ENCODE data around the gene HDAC10. TPM values are rescaled to one million over a fixed set of nuclear protein-coding genes. Genes with fewer than 3 reads are reported as not detected.

HDAC10 gene
- total and polyA plus RNA-seq, 7 donors: 4.3 to 19.4 (median 13.5) TPM

DNA sequence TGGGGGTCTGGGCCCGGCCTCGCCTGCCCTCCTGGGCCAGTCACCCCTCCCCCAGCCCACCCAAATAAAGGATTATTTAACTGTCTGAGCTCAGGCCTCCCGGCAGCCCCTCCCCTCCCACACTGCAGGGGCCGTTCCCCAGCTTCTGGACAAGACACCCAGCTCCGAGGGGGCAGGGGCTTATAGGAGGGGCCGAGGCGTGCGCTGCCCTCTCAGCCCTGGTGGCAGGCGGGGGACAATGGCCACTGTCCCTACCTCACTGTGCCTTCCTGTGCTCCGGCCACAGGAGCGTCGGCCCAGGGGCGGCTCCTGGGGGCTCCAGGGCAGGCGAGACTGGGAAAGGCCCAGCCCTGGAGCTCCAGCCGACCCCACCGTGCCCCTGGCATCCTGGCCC is 52.4 kb downstream of the HDAC10 start:
- 86 to 91% (median 89%) methylated on average over 12 to 16 of the region's 16 CpGs for WGBS, 3 donors
- intact Hi-C loops (cut with DNase I): no loop called here
- Histone ChIP-seq H3K27me3 (ENCODE audit: insufficient read depth in 3 of 3, low read length in 2 of 3) (no peaks in the 10 kb centered on the region), H3K9me3 (no peaks in the 10 kb centered on the region), H3K36me3 (ENCODE audit: insufficient read depth in 1 of 2, low read depth in 1 of 2) (peaks cover 2 to 63% of the 10 kb centered on the region in 2 donors), H3K4me1 (peaks cover 11% of the 10 kb centered on the region), H3K27ac (no peak overlapping the region), H3K4me3 (no peak overlapping the region)
- DNase-seq: no peak
- TF ChIP-seq, protein P1, sequence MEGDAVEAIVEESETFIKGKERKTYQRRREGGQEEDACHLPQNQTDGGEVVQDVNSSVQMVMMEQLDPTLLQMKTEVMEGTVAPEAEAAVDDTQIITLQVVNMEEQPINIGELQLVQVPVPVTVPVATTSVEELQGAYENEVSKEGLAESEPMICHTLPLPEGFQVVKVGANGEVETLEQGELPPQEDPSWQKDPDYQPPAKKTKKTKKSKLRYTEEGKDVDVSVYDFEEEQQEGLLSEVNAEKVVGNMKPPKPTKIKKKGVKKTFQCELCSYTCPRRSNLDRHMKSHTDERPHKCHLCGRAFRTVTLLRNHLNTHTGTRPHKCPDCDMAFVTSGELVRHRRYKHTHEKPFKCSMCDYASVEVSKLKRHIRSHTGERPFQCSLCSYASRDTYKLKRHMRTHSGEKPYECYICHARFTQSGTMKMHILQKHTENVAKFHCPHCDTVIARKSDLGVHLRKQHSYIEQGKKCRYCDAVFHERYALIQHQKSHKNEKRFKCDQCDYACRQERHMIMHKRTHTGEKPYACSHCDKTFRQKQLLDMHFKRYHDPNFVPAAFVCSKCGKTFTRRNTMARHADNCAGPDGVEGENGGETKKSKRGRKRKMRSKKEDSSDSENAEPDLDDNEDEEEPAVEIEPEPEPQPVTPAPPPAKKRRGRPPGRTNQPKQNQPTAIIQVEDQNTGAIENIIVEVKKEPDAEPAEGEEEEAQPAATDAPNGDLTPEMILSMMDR (IDR thresholded peaks at IDR 0.05): no peak
- ATAC-seq: no peak

DNA sequence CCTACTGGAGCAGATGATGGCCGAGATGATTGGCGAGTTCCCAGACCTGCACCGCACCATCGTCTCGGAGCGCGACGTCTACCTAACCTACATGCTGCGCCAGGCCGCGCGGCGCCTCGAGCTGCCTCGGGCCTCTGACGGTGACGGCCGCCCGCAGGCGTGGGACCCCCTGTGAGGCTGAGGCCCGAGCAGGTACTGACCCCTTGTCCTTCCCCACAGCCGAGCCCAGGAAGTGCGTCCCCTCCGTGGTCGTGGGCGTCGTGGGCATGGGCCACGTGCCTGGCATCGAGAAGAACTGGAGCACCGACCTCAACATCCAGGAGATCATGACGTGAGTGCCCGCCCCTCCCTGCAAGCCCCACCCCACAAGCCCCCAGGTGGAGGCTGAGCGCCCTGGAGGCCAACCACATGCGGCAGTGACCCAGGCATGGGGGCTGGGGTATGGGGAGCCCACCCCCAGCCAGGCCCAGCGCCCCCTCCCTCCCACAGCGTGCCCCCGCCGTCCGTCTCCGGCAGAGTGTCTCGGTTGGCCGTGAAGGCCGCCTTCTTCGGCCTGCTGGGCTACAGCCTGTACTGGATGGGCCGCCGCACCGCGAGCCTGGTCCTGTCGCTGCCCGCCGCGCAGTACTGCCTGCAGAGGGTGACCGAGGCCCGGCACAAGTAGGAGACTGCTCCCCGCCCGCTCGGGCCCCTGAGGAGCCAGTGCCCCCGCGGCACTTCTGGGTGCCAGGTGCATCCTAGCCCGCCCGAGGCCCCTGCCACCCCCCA is 53.0 kb downstream of the HDAC10 start:
- H3K4me1 ChIP-seq: peaks cover 11% of the 10 kb centered on the region
- H3K27me3 ChIP-seq (ENCODE audit: insufficient read depth in 3 of 3, low read length in 2 of 3): no peaks in the 10 kb centered on the region
- intact Hi-C loops (cut with DNase I): no loop called here
- H3K36me3 ChIP-seq (ENCODE audit: insufficient read depth in 1 of 2, low read depth in 1 of 2): peaks cover 2 to 60% of the 10 kb centered on the region in 2 donors
- H3K9me3 ChIP-seq: no peaks in the 10 kb centered on the region
- TF ChIP-seq, protein P1 (IDR thresholded peaks at IDR 0.05): no peak
- ATAC-seq: no peak
- H3K27ac ChIP-seq: no peak overlapping the region
- no peak overlapping the region for H3K4me3 ChIP-seq
- 90 to 93% (median 92%) methylated on average over 51 to 61 of the region's 61 CpGs for WGBS, 3 donors
- no peak for DNase-seq

DNA sequence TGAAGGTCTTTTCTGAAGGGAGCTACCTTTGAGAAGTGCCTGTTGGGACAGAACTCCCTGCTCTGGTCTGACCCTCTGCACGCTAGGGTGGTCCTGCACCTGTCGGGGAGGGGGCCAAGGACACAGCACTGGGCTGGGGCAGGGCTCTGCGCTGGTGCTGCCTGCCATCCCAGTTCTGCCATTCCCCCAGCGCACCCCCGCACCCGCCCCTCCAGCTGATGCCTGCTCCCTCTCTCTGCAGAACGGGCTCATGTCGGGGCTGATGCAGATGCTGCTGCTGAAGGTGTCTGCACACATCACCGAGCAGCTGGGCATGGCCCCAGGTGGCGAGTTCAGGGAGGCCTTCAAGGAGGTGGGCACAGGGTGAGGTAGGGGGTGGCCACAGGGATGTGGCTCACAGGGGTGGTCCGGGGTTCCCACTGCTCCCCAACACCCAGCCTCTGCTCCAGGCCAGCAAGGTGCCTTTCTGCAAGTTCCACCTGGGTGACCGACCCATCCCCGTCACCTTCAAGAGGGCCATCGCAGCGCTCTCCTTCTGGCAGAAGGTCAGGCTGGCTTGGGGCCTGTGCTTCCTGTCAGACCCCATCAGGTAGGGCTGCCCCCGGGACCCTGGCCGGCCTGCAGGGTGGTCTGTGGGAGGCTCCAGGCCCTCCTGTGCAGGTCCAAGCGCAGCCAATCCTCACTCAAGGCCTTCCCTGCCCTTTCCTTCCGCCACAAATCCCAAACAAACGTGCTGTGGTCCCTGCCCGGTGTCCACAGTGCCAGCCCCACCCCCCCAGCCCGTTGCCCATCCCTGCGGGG is 53.9 kb downstream of the HDAC10 start:
- H3K4me3 ChIP-seq: no peak overlapping the region
- ATAC-seq (no peak), DNase-seq (no peak)
- no peaks in the 10 kb centered on the region for H3K9me3 ChIP-seq
- no peaks in the 10 kb centered on the region for H3K27me3 ChIP-seq (ENCODE audit: insufficient read depth in 3 of 3, low read length in 2 of 3)
- peaks cover 5% of the 10 kb centered on the region for H3K4me1 ChIP-seq
- TF ChIP-seq, protein P1 (IDR thresholded peaks at IDR 0.05): no peak
- peaks cover 2 to 55% of the 10 kb centered on the region in 2 donors for H3K36me3 ChIP-seq (ENCODE audit: insufficient read depth in 1 of 2, low read depth in 1 of 2)
- H3K27ac ChIP-seq: no peak overlapping the region
- intact Hi-C loops (cut with DNase I): no loop called here
- 84 to 91% (median 88%) methylated on average over 20 to 23 of the region's 23 CpGs for WGBS, 3 donors

DNA sequence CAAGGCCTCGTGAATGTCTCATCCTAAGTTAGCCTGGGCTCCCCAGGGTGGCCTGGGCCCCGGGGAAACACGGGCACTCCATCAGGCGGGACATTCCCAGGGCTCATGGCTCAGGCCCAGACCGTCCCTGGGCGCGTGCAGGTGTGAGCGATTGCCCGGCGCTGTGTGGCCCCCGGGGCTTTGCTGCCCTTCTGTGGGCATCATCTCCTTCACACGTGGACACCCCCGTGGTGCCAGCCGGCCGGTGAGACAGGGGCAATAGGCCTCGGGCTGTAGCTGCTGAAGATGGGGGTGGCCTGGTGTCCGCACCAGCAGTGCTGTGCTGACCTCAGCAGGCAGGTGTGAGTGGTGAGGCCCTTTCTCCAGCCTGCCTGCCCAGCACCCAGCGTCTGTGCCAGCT is 54.8 kb downstream of the HDAC10 start:
- no peak overlapping the region for H3K27ac ChIP-seq
- no peaks in the 10 kb centered on the region for H3K27me3 ChIP-seq (ENCODE audit: insufficient read depth in 3 of 3, low read length in 2 of 3)
- peaks cover 2 to 55% of the 10 kb centered on the region in 2 donors for H3K36me3 ChIP-seq (ENCODE audit: insufficient read depth in 1 of 2, low read depth in 1 of 2)
- no peak for ATAC-seq
- no peak overlapping the region for H3K4me3 ChIP-seq
- 82 to 86% (median 86%) methylated on average over 18 of the region's 18 CpGs for WGBS, 3 donors
- TF ChIP-seq, protein P1 (IDR thresholded peaks at IDR 0.05): no peak
- no peak for DNase-seq
- intact Hi-C loops (cut with DNase I): no loop called here
- no peaks in the 10 kb centered on the region for H3K9me3 ChIP-seq
- peaks cover 4% of the 10 kb centered on the region for H3K4me1 ChIP-seq

Other genes with a start within 250 kb of the HDAC10 start
- gene IL17REL, start 238.5 kb downstream of the HDAC10 start, total RNA-seq: not detected
- gene IL17REL, start 238.5 kb downstream of the HDAC10 start, polyA plus RNA-seq: not detected
- not detected for gene TTLL8, start 193.0 kb downstream of the HDAC10 start, total RNA-seq
- not detected for gene TTLL8, start 193.0 kb downstream of the HDAC10 start, polyA plus RNA-seq
- gene MLC1, start 165.8 kb downstream of the HDAC10 start, total RNA-seq: not detected
- gene MLC1, start 165.8 kb downstream of the HDAC10 start, polyA plus RNA-seq: under 1 TPM in 1 of 3 donors, not detected in 2; under 0.01 TPM
- under 1 TPM in 2 of 4 donors, not detected in 2; 0.07 to 0.39 TPM for gene MOV10L1, start 161.3 kb downstream of the HDAC10 start, total RNA-seq
- under 1 TPM in 1 of 3 donors, not detected in 2; 0.05 TPM for gene MOV10L1, start 161.3 kb downstream of the HDAC10 start, polyA plus RNA-seq
- gene PANX2, start 80.5 kb downstream of the HDAC10 start, total RNA-seq: under 1 TPM in 3 of 4 donors, not detected in 1; 0.16 to 0.69 (median 0.25) TPM
- under 1 TPM; 0.03 to 0.09 (median 0.04) TPM for gene PANX2, start 80.5 kb downstream of the HDAC10 start, polyA plus RNA-seq
- 10 to 100 TPM; 19.9 to 29.5 (median 24.0) TPM for gene TRABD, start 65.4 kb downstream of the HDAC10 start, total RNA-seq
- gene TRABD, start 65.4 kb downstream of the HDAC10 start, polyA plus RNA-seq: 10 to 100 TPM; 30.6 to 52.1 (median 46.8) TPM
- gene SELENOO, start 50.3 kb downstream of the HDAC10 start, total RNA-seq: 10 to 100 TPM in 3 of 4 donors, 1 to 10 TPM in 1; 10.0 to 26.6 (median 15.9) TPM
- 10 to 100 TPM; 18.0 to 22.3 (median 20.6) TPM for gene SELENOO, start 50.3 kb downstream of the HDAC10 start, polyA plus RNA-seq
- 10 to 100 TPM; 18.0 to 21.8 (median 19.0) TPM for gene TUBGCP6, start 6.2 kb downstream of the HDAC10 start, total RNA-seq
- 10 to 100 TPM in 2 of 3 donors, 1 to 10 TPM in 1; 9.5 to 11.2 (median 10.6) TPM for gene TUBGCP6, start 6.2 kb downstream of the HDAC10 start, polyA plus RNA-seq
- gene MAPK12, start 10.4 kb upstream of the HDAC10 start, total RNA-seq: 100 to 1,000 TPM; 107 to 178 (median 145) TPM
- gene MAPK12, start 10.4 kb upstream of the HDAC10 start, polyA plus RNA-seq: 100 to 1,000 TPM in 2 of 3 donors, 10 to 100 TPM in 1; 57.4 to 148 (median 131) TPM
- 1 to 10 TPM; 4.4 to 6.3 (median 5.4) TPM for gene MAPK11, start 19.1 kb upstream of the HDAC10 start, total RNA-seq
- gene MAPK11, start 19.1 kb upstream of the HDAC10 start, polyA plus RNA-seq: 1 to 10 TPM; 1.7 to 5.3 (median 4.0) TPM
- 10 to 100 TPM; 13.6 to 43.7 (median 15.0) TPM for gene PLXNB2, start 56.4 kb upstream of the HDAC10 start, total RNA-seq
- 10 to 100 TPM in 1 of 3 donors, 1 to 10 TPM in 2; 3.9 to 11.6 (median 5.8) TPM for gene PLXNB2, start 56.4 kb upstream of the HDAC10 start, polyA plus RNA-seq
- gene DENND6B, start 75.7 kb upstream of the HDAC10 start, total RNA-seq: 1 to 10 TPM in 2 of 4 donors, under 1 TPM in 2; 0.57 to 1.6 (median 0.94) TPM
- gene DENND6B, start 75.7 kb upstream of the HDAC10 start, polyA plus RNA-seq: under 1 TPM; 0.46 to 0.93 (median 0.81) TPM
- gene PPP6R2, start 92.1 kb upstream of the HDAC10 start, total RNA-seq: 10 to 100 TPM; 36.6 to 48.2 (median 42.5) TPM
- 10 to 100 TPM; 31.6 to 43.7 (median 32.1) TPM for gene PPP6R2, start 92.1 kb upstream of the HDAC10 start, polyA plus RNA-seq
- 10 to 100 TPM; 75.3 to 98.0 (median 82.8) TPM for gene SBF1, start 223.8 kb upstream of the HDAC10 start, total RNA-seq
- 10 to 100 TPM; 42.1 to 58.6 (median 54.9) TPM for gene SBF1, start 223.8 kb upstream of the HDAC10 start, polyA plus RNA-seq
- gene ADM2, start 230.3 kb upstream of the HDAC10 start, total RNA-seq: under 1 TPM in 1 of 4 donors, not detected in 3; 0.21 TPM
- gene ADM2, start 230.3 kb upstream of the HDAC10 start, polyA plus RNA-seq: under 1 TPM in 2 of 3 donors, not detected in 1; 0.01 to 0.05 TPM
- not detected for gene MIOX, start 235.6 kb upstream of the HDAC10 start, total RNA-seq
- not detected for gene MIOX, start 235.6 kb upstream of the HDAC10 start, polyA plus RNA-seq

All from psoas muscle (tissue), 8 donors.